ENCODE measurements around the gene EPS8L3. TPM values are rescaled to one million over a fixed set of nuclear protein-coding genes. Genes with fewer than 3 reads are reported as not detected.

The EPS8L3 gene
- total and polyA plus RNA-seq, 10 of the 15 experiments (the other 5 are each of a cell fraction or from before 2014, with no cell fraction given) = not detected

GRCh38 chr1:109765483-109765815, 1.7 kb upstream of the EPS8L3 start (continued):
- TF ChIP-seq RELA (IDR thresholded peaks at IDR 0.05; ENCODE audit: borderline replicate concordance, partially characterized antibody) (no peak), USF1 (IDR thresholded peaks at IDR 0.05; ENCODE audit: borderline replicate concordance, extremely low read length, insufficient read depth, low read depth, low read length) (no peak), LARP7 (IDR thresholded peaks at IDR 0.05) (no peak), SIX5 (IDR thresholded peaks at IDR 0.05; ENCODE audit: low read depth, low read length, severe bottlenecking) (no peak), BCL11A (IDR thresholded peaks at IDR 0.05; ENCODE audit: low read depth, low read length) (no peak), ETV6 (conservative IDR thresholded peaks at IDR 0.05 in 1 of 2, IDR thresholded peaks at IDR 0.05 in 1 of 2; ENCODE audit: borderline replicate concordance in 1 of 2, low read depth in 1 of 2) (no peak), CUX1 (IDR thresholded peaks at IDR 0.05; ENCODE audit: insufficient replicate concordance, low read depth, low read length) (no peak)

Data from GM12878 (cell line).